Epidermal melanocyte (primary cell): ENCODE data around the gene MAGI2.

Experiments used
- DNase-seq: peaks from one replicate; pipeline ENCODE4 v3.0.0; 2011; ENCODE audit warnings: low spot score; ENCODE audit not compliant: insufficient read length

Gene MAGI2

GRCh38 chr7:78114993-78115392 is 1338.5 kb downstream of the MAGI2 start:
- DNase-seq, result no peak

- no peak for DNase-seq
These were observed 1341.0 kb downstream of the MAGI2 start for GRCh38 chr7:78112488-78112887.

GRCh38 chr7:78111386-78111785 is 1342.1 kb downstream of the MAGI2 start:
- no peak for DNase-seq

- no peak for DNase-seq
These were observed 1350.0 kb downstream of the MAGI2 start for GRCh38 chr7:78103475-78103874.

GRCh38 chr7:78101076-78101475 is 1352.4 kb downstream of the MAGI2 start:
- DNase-seq, result no peak

GRCh38 chr7:78099715-78100394 is 1353.6 kb downstream of the MAGI2 start:
- no peak for DNase-seq

- no peak for DNase-seq
These were observed 1357.9 kb downstream of the MAGI2 start for GRCh38 chr7:78095549-78095948.

GRCh38 chr7:78092331-78092730 is 1361.1 kb downstream of the MAGI2 start:
- DNase-seq, result no peak

GRCh38 chr7:78090616-78091015 is 1362.9 kb downstream of the MAGI2 start:
- DNase-seq, result no peak

- no peak for DNase-seq
These were observed 1369.9 kb downstream of the MAGI2 start for GRCh38 chr7:78083476-78084120.

GRCh38 chr7:78082556-78082955 is 1370.9 kb downstream of the MAGI2 start:
- no peak for DNase-seq

GRCh38 chr7:78081888-78082287 is 1371.6 kb downstream of the MAGI2 start:
- no peak for DNase-seq

- no peak for DNase-seq
These were observed 1372.1 kb downstream of the MAGI2 start for GRCh38 chr7:78081344-78081743.

GRCh38 chr7:78080811-78081210 is 1372.7 kb downstream of the MAGI2 start:
- DNase-seq, result no peak

GRCh38 chr7:78080241-78080640 is 1373.2 kb downstream of the MAGI2 start:
- DNase-seq, result no peak

GRCh38 chr7:78074713-78075112 is 1378.8 kb downstream of the MAGI2 start:
- DNase-seq, result no peak

GRCh38 chr7:78073609-78074382 is 1379.7 kb downstream of the MAGI2 start:
- no peak for DNase-seq

GRCh38 chr7:78072201-78072590 is 1381.3 kb downstream of the MAGI2 start:
- no peak for DNase-seq

- DNase-seq, result no peak
These were observed 1381.8 kb downstream of the MAGI2 start for GRCh38 chr7:78071491-78072200.

GRCh38 chr7:78066599-78066998 is 1386.9 kb downstream of the MAGI2 start:
- no peak for DNase-seq

- DNase-seq, result no peak
These were observed 1389.7 kb downstream of the MAGI2 start for GRCh38 chr7:78063758-78064157.

GRCh38 chr7:78062214-78062613 is 1391.3 kb downstream of the MAGI2 start:
- no peak for DNase-seq
